Mammary epithelial cell (primary cell): Measurements from ENCODE around the gene RPL39L.

Source experiments
- CTCF ChIP-seq, 2 donors: IDR thresholded peaks in 1 of 2; conservative IDR thresholded peaks in 1 of 2; 2 replicates each; pipeline ENCODE4 v1.5.1; 2011 to 2012; ENCODE audit warnings: inconsistent platforms in 2 of 2, low read length in 2 of 2, mild to moderate bottlenecking in 2 of 2, control low read depth in 1 of 2, low read depth in 1 of 2; ENCODE audit not compliant: insufficient read depth in 1 of 2; ENCODE audit errors: extremely low read depth in 1 of 2
- EZH2 ChIP-seq: IDR thresholded peaks from 2 replicates; pipeline ENCODE4 v1.6.1; 2012; ENCODE audit warnings: low read length, inconsistent platforms, borderline replicate concordance

GRCh38 chr3:187080799-187081450 lies 58.4 kb downstream of the RPL39L start:
- TF ChIP-seq EZH2: no peak
- TF ChIP-seq CTCF (conservative IDR thresholded peaks at IDR 0.05 in 1 of 2, IDR thresholded peaks at IDR 0.05 in 1 of 2; ENCODE audit: extremely low read depth in 1 of 2, insufficient read depth in 1 of 2, low read depth in 1 of 2, low read length in 2 of 2): no peak
